Measurements from ENCODE around the gene TLE1.

Gene TLE1

DNA sequence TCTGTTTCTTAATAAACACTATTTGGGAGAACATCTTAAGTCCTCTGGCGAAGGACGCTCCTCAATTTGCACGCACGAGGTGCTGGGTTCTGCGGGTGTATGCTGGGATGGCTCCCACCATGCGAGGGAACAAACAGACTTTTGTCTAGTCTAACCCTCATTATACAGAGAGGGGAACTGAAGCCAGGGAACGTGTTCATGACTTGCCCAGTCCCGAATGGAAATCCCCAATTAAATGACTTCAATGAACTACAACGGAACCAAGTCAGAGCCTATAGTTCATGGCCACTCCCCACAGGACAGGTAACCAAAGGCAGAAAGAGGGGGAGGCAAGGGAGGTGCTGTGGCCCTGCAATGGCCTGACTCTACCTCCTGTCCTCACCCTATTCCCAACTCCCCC lies 9.3 kb downstream of the TLE1 start:
- Mint-ChIP-seq H3K36me3 (ENCODE audit: low read depth) (no peaks in the 10 kb centered on the region), H3K9me3 (no peaks in the 10 kb centered on the region), H3K27ac (no peak overlapping the region), H3K4me3 (no peak overlapping the region), H3K27me3 (peaks cover 21% of the 10 kb centered on the region), H3K4me1 (ENCODE audit: low read depth) (no peaks in the 10 kb centered on the region)

DNA sequence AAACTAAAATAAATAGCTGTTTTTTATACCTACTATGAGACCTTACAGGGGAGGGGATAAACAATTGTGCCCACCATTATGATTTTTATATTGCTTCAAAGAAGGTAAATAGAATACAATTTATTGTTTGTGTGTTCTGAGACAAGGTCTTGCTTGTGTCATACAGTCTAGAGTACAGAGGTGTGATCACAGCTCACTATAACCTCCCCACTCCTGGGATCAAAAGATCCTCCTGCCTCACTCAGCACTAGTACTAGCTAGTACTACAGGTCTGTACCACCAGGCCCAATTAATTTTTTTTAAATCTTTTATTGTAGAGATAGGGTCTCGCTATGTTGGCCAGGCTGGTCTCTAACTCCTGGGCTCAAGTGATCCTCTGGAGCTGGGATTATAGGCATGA lies 11.3 kb downstream of the TLE1 start:
- no peak overlapping the region for H3K4me3 Mint-ChIP-seq
- H3K36me3 Mint-ChIP-seq (ENCODE audit: low read depth): no peaks in the 10 kb centered on the region
- H3K4me1 Mint-ChIP-seq (ENCODE audit: low read depth): no peaks in the 10 kb centered on the region
- H3K27me3 Mint-ChIP-seq: peaks cover 21% of the 10 kb centered on the region
- H3K27ac Mint-ChIP-seq: no peak overlapping the region
- no peaks in the 10 kb centered on the region for H3K9me3 Mint-ChIP-seq

DNA sequence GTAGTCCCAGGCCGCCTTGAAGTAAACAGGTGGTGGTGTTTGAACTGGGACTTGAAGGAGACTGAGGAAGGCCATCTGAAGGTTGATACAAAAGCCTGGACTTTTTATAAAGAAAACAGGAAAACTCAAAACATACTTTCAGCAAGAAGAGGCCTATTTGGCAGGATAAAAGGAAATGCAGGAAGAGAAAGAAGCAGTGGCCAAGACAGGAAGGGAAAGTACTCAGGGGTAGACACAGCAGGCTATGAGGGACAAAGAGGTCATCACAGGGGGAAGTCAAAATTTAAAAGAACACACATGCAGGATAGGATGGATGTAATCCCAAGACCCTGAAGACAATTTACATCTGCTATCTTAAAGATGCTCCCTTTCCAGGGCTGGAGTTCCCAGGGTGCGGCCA lies 13.0 kb downstream of the TLE1 start:
- Mint-ChIP-seq H3K9me3 (no peaks in the 10 kb centered on the region), H3K27ac (no peak overlapping the region), H3K4me1 (ENCODE audit: low read depth) (no peaks in the 10 kb centered on the region), H3K36me3 (ENCODE audit: low read depth) (no peaks in the 10 kb centered on the region), H3K4me3 (no peak overlapping the region), H3K27me3 (peaks cover 14% of the 10 kb centered on the region)

DNA sequence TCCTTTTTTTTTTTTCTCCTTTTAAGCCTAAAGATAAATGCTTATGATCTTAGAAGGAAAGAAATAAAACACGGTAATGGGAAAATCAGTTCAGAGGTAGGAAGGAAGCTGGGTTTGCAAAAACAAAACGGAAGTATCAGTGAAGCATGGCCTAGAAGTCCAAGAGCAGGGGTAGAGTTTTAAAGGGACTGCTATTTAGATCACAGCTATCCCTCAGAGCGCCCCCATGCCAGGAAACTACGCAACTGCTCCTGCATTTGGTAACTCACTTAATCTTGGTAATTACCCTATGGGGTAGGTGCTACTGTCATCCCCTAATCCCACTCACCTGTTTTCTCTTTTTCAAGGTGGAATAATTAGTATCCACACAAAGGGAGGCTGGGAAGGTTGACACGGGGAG lies 16.0 kb downstream of the TLE1 start:
- no peaks in the 10 kb centered on the region for H3K27me3 Mint-ChIP-seq
- no peaks in the 10 kb centered on the region for H3K9me3 Mint-ChIP-seq
- H3K36me3 Mint-ChIP-seq (ENCODE audit: low read depth): no peaks in the 10 kb centered on the region
- peaks cover 8% of the 10 kb centered on the region for H3K4me1 Mint-ChIP-seq (ENCODE audit: low read depth)
- H3K4me3 Mint-ChIP-seq: no peak overlapping the region
- H3K27ac Mint-ChIP-seq: no peak overlapping the region

DNA sequence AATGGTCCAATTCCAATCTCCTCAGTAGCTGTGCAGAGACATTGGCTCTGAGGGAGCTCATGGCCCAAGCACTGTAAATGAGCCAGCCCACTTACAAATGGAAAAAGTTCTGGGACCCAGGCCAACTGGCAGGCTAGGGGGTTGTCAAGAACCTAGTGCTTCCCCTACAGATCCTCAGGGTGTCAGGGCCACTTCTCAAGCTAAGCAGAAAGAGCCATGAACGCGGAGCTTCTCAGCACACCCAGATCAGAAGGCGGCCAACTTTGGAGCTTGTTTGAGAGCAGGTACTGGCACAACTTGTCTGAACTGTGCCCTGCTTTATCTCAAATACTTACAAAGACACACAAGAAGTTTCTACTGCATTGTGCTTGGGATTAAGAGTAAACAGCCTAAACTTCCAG lies 17.5 kb downstream of the TLE1 start:
- H3K9me3 Mint-ChIP-seq: no peaks in the 10 kb centered on the region
- no peaks in the 10 kb centered on the region for H3K36me3 Mint-ChIP-seq (ENCODE audit: low read depth)
- peaks cover 8% of the 10 kb centered on the region for H3K4me1 Mint-ChIP-seq (ENCODE audit: low read depth)
- H3K4me3 Mint-ChIP-seq: no peak overlapping the region
- no peaks in the 10 kb centered on the region for H3K27me3 Mint-ChIP-seq
- no peak overlapping the region for H3K27ac Mint-ChIP-seq

DNA sequence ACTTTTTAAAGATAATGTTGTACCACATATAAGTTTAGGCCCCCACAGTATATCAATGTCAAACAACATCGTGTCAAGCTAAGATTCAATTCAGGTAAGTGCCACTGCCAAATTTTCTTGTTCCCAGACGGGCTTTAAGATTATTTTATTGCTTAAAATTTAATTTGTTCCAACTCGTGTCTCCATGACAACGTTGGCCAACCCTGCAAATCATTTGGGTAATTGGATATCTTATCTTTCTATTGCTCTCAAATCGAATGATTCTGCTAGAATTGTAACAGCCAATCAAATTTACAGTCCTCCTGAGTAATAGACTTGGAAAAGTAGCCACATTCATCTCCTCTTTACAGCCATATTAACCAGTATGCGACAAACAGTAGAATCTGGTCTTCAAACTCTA lies 19.5 kb downstream of the TLE1 start:
- Mint-ChIP-seq H3K9me3 (no peaks in the 10 kb centered on the region), H3K27me3 (no peaks in the 10 kb centered on the region), H3K4me3 (no peak overlapping the region), H3K27ac (no peak overlapping the region), H3K4me1 (ENCODE audit: low read depth) (peaks cover 14% of the 10 kb centered on the region), H3K36me3 (ENCODE audit: low read depth) (no peaks in the 10 kb centered on the region)

DNA sequence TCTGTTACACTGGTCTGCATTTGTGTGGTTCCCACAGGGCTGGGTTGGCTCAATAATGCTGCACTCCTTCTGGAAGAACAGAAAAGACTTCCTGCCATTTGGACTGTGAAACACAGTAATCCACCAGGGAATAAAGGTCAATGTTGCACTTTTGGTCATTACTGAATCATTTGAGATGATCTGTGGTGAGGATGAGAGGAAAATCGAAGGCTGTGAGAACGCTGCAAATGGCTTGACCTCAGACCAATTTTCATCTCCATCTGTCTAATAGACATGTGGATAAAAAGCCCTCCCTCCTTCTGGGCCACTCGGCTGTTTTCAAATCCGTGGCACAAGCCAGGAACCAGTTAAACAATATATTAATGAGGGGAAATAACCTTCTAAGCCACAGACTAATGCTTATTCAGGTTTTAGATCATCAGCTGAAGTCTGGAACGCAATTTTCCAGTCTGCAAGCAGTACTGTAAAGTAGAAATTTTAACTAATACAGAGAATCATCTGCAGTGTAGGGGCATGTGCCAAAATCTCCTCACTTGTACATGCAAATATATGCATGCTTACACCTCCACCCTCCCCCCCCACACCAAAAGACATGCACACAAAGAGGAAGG lies 20.2 kb downstream of the TLE1 start:
- H3K27ac Mint-ChIP-seq: no peak overlapping the region
- H3K27me3 Mint-ChIP-seq: no peaks in the 10 kb centered on the region
- no peak overlapping the region for H3K4me3 Mint-ChIP-seq
- H3K9me3 Mint-ChIP-seq: no peaks in the 10 kb centered on the region
- H3K4me1 Mint-ChIP-seq (ENCODE audit: low read depth): peaks cover 16% of the 10 kb centered on the region
- no peaks in the 10 kb centered on the region for H3K36me3 Mint-ChIP-seq (ENCODE audit: low read depth)

DNA sequence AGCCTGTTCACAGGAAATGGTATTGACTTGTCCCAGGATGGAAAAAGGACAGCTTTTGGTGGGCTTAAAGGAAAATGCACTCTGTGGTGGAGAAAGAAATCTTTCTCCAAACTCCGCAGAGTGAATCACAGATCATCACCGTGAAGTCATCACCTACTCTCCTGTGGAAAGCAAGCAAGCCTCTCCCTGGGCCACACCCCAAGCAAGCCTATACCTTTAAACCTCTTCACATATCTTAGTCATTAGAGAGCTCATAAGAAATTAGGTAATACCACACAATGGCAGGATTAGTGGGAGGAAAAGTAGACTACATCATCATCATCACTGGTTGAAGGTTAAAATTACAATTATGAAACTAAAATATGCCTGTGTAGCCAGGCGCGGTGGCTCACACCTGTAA lies 23.2 kb downstream of the TLE1 start:
- Mint-ChIP-seq H3K36me3 (ENCODE audit: low read depth) (no peaks in the 10 kb centered on the region), H3K9me3 (no peaks in the 10 kb centered on the region), H3K4me1 (ENCODE audit: low read depth) (peaks cover 22% of the 10 kb centered on the region), H3K27me3 (no peaks in the 10 kb centered on the region), H3K4me3 (no peak overlapping the region), H3K27ac (no peak overlapping the region)

DNA sequence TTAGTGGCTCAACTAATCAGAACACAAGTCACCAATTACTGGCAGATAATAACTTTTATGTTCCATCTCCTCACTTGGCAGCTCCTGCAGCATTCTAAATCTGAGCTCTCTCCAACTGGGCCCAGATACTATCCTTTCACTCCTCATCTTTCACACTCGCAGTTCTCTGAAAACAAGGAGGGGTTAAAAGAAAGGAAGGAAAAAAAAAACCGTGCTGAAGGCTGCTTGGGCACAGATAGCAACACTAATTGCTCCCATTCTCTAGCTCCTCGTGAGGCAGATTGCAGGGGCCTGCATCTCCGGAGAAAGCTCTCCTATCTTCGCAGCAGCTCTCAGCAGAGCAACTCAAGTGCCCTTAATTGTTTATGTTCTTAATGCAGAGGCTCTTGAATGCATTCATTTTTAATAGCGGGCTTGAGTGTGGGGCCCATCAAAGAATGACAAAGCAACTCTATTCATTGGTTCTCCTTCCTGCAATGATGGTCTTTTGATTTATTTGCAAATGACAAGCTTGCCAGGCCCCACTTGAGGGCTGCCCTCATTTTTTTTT lies 23.9 kb downstream of the TLE1 start:
- H3K9me3 Mint-ChIP-seq: no peaks in the 10 kb centered on the region
- H3K27ac Mint-ChIP-seq: no peak overlapping the region

DNA sequence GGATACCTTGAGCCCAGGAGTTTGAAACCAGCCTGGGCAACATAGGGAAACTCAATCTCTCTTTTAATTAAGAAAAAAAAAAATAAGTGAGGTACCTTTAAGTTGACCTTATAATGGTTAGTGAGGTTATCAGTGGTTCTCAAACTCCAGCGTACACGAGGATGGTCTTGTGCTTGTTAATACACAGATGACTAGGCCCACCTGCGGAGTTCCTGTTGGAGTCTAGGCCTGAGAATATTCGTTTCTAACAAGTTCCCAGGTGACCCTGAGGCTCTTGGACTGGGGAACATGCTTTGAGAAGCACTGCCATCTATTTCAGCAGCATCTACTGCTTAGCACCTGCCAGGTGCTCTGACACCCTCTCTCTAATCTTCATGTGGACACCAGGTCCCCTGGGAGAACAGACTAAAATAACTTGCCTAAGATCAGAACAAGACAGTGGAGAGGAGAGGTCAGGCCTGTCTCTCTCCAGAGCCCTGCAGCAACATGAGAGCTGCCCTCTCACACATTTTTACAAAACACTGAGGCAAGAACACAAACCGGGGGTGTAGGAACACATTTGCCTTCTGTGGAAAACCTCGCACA lies 24.6 kb downstream of the TLE1 start:
- no peaks in the 10 kb centered on the region for H3K27me3 Mint-ChIP-seq
- H3K9me3 Mint-ChIP-seq: no peaks in the 10 kb centered on the region
- H3K36me3 Mint-ChIP-seq (ENCODE audit: low read depth): no peaks in the 10 kb centered on the region
- H3K4me3 Mint-ChIP-seq: no peak overlapping the region
- H3K4me1 Mint-ChIP-seq (ENCODE audit: low read depth): peaks cover 21% of the 10 kb centered on the region
- no peak overlapping the region for H3K27ac Mint-ChIP-seq

More for the DNA sequence above, 23.9 kb downstream of the TLE1 start:
- no peaks in the 10 kb centered on the region for H3K36me3 Mint-ChIP-seq (ENCODE audit: low read depth)
- H3K4me3 Mint-ChIP-seq: no peak overlapping the region
- no peaks in the 10 kb centered on the region for H3K27me3 Mint-ChIP-seq
- peaks cover 22% of the 10 kb centered on the region for H3K4me1 Mint-ChIP-seq (ENCODE audit: low read depth)

DNA sequence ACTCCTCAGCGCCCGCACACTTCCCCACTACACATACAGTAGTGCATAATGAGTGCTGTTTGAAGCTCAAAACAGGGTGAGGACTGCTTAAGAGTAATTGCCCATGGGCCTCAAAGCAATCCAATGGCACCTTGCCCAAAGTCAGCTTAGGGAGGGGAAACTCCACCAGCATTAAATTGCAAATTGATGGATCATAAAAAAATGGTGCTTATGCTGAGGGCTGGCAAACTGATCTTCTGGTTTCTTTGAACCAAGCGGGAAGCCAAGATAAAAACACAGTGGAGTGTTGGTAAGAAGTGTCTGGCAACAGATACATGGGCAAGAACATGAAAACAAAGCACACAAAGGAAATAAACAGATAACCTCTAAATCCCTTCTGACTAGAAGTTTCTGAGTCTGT lies 28.0 kb downstream of the TLE1 start:
- Mint-ChIP-seq H3K9me3 (no peaks in the 10 kb centered on the region), H3K27ac (no peak overlapping the region), H3K27me3 (no peaks in the 10 kb centered on the region), H3K36me3 (ENCODE audit: low read depth) (no peaks in the 10 kb centered on the region), H3K4me3 (no peak overlapping the region), H3K4me1 (ENCODE audit: low read depth) (peaks cover 22% of the 10 kb centered on the region)

DNA sequence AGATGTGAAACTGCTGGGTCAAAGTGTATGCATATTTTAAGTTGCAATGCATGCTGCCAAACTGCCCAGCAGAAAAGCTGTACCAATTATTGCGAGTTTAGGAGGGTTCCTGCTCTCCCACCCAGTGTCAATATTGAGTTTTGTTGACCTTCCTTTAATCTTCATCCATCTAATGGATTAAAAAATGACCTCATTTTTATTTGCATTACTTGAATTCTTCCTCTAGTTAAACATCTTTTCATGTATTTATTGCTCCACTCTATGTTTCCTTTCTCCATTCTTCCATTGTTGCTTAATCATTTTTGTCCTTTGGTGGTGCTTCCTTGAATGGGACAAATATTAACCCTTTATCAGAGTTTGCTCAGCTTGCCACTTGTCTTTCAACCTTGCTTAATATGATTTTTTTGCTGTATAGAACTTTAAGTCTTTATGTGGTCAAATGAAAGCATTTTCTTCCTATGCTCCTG lies 32.4 kb downstream of the TLE1 start:
- Mint-ChIP-seq H3K27me3 (no peaks in the 10 kb centered on the region), H3K9me3 (no peaks in the 10 kb centered on the region), H3K4me3 (no peak overlapping the region), H3K27ac (no peak overlapping the region), H3K4me1 (ENCODE audit: low read depth) (peaks cover 18% of the 10 kb centered on the region), H3K36me3 (ENCODE audit: low read depth) (no peaks in the 10 kb centered on the region)

DNA sequence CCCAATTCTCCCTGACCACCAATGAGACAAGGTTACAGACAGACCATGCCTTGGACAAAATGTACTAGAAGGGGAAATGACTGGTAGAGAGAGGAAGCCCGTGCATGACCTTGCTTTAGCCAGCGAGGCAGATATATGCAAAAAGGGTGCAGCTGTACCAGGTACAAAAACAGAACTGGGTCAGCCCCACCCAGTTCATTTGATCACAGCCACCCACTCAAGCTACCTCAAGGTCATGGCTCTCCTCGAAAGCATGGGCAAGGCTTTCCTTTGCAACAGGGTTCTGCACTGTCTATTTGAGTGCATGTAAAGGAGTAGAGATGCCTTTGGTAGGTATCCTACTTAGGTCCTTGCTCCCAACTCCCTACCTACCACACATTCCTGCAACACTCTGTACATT lies 33.3 kb downstream of the TLE1 start:
- H3K4me1 Mint-ChIP-seq (ENCODE audit: low read depth): peaks cover 18% of the 10 kb centered on the region
- H3K9me3 Mint-ChIP-seq: no peaks in the 10 kb centered on the region
- H3K27me3 Mint-ChIP-seq: no peaks in the 10 kb centered on the region
- no peak overlapping the region for H3K4me3 Mint-ChIP-seq
- no peaks in the 10 kb centered on the region for H3K36me3 Mint-ChIP-seq (ENCODE audit: low read depth)
- no peak overlapping the region for H3K27ac Mint-ChIP-seq

DNA sequence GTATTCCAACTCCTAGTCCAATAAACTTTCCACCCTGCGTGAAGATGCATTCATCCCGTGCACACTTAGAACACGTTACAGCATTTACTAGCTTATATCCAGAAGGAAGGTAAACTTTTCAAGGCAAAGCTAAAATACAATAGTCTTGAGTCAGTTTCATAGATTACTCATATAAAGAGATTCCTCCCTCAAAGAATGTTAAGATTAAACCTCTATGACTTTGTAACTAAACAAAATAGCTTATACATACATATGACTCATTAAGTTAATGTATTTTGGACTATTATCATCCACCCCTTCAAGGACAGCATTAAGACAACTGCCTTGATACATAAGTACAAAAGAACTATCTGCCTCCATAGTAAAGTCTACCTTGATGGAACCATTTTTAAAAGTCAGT lies 36.1 kb downstream of the TLE1 start:
- H3K4me1 Mint-ChIP-seq (ENCODE audit: low read depth): peaks cover 18% of the 10 kb centered on the region
- no peak overlapping the region for H3K27ac Mint-ChIP-seq
- H3K9me3 Mint-ChIP-seq: no peaks in the 10 kb centered on the region
- H3K36me3 Mint-ChIP-seq (ENCODE audit: low read depth): no peaks in the 10 kb centered on the region
- H3K4me3 Mint-ChIP-seq: no peak overlapping the region
- no peaks in the 10 kb centered on the region for H3K27me3 Mint-ChIP-seq

DNA sequence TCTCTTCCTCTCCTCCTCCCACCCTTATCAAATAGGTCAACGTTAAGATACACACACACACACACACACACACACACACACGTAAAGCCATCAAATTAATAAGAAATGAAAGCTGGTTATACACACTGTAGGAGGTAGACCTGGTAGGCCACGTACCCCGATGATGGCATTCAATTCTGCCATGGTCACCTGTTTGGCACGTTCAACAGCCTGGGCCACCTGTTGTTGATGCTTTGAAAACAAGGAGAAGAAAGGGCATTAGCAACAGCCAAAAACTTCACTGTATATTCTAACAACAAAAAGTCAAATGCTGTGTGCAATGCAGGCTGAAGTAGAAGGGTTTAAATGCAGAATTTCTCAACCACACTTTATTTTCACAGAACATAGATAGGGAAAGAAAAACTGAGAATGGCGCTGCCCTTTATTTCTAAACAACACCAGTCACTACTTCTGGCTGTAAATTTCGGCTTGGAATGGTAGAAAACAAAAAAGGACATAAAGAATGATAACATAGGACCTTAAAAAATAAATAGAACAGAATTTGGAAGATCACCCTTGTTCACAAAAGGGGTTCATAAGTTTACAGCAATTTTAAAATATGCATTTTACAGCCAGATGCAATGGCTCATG lies 37.2 kb downstream of the TLE1 start:
- Mint-ChIP-seq H3K27ac (no peak overlapping the region), H3K4me1 (ENCODE audit: low read depth) (peaks cover 18% of the 10 kb centered on the region), H3K4me3 (no peak overlapping the region), H3K27me3 (no peaks in the 10 kb centered on the region), H3K9me3 (no peaks in the 10 kb centered on the region), H3K36me3 (ENCODE audit: low read depth) (no peaks in the 10 kb centered on the region)

All from stimulated activated naive CD8-positive, alpha-beta T cell treated with anti-CD3 and anti-CD28 coated beads, Interleukin-15, Interleukin-2, amounts not matched to agents 100 ng/mL and 50 ng/mL, for 24 hours (primary cell).